H1 (cell line): ENCODE measurements around the gene ZPR1. TPM values are rescaled to one million over a fixed set of nuclear protein-coding genes. Genes with fewer than 3 reads are reported as not detected.

ENCODE experiments used
- CTCF ChIA-PET: fragments of 300-600 bp; sonication (Branson Sonifier 250); formaldehyde crosslinking; loops from one replicate; lab custom pipeline; 2021; ENCODE audit not compliant: partially characterized antibody; lab: Charles Lee
- POLR2A ChIA-PET: fragments of 300-600 bp; sonication (Branson Sonifier 250); formaldehyde crosslinking; loops from one replicate; lab custom pipeline; 2021; ENCODE audit warnings: inconsistent platforms; ENCODE audit not compliant: partially characterized antibody; lab: Charles Lee
- DNase-seq, 2 experiments: peaks; one replicate each; pipeline versions ENCODE4 v3.0.0 to v3.0.0-alpha.2; 2010 to 2022; ENCODE audit warnings: low spot score in 2 of 2, low read depth in 1 of 2, mixed read lengths in 1 of 2
- FAIRE-seq: peaks from 2 replicates; lab custom pipeline; 2011; peaks lifted over from hg19 to GRCh38; lab: Jason Lieb, UNC
- H2AFZ ChIP-seq: 2 replicates; pipeline ENCODE4 v1.8.1; 2012; ENCODE audit warnings: low read length, inconsistent platforms
- H2AK5ac ChIP-seq: 2 replicates; pipeline ENCODE4 v1.6.1; 2013; ENCODE audit warnings: low read depth, low read length
- H2BK120ac ChIP-seq: replicated peaks from 2 replicates; pipeline ENCODE3; 2013; ENCODE audit warnings: low read depth, low read length, inconsistent platforms
- H2BK12ac ChIP-seq: 2 replicates; pipeline ENCODE4 v1.6.1; 2013; ENCODE audit warnings: low read depth, low read length
- H2BK15ac ChIP-seq: 2 replicates; pipeline ENCODE4 v1.6.1; 2013; ENCODE audit warnings: low read length
- H2BK20ac ChIP-seq: 2 replicates; pipeline ENCODE4 v1.6.1; 2013; ENCODE audit warnings: low read length
- H2BK5ac ChIP-seq: 2 replicates; pipeline ENCODE4 v1.6.1; 2013; ENCODE audit warnings: low read depth, low read length
- H3K14ac ChIP-seq: 2 replicates; pipeline ENCODE4 v1.6.1; 2013; ENCODE audit warnings: inconsistent platforms; ENCODE audit not compliant: insufficient read length
- H3K18ac ChIP-seq: 2 replicates; pipeline ENCODE4 v1.6.1; 2013; ENCODE audit warnings: low read length; ENCODE audit errors: extremely low read depth
- H3K23ac ChIP-seq: 2 replicates; pipeline ENCODE4 v1.6.1; 2013; ENCODE audit warnings: inconsistent platforms; ENCODE audit not compliant: insufficient read length
- H3K23me2 ChIP-seq: 2 replicates; pipeline ENCODE4 v1.6.1; 2013; ENCODE audit warnings: low read depth, low read length
- H3K27ac ChIP-seq: 2 replicates; pipeline ENCODE4 v1.6.1; 2011; ENCODE audit warnings: low read depth, low read length, inconsistent platforms
- H3K27me3 ChIP-seq, 4 experiments: replicated peaks in 1 of 4; 1 replicate in 1 of 4; 2 replicates in 3 of 4; pipeline versions ENCODE4 v1.6.1 to v1.8.1; 2011 to 2013; ENCODE audit warnings: low read length in 3 of 4, mild to moderate bottlenecking in 3 of 4, inconsistent platforms in 2 of 4, mixed read lengths in 2 of 4, moderate library complexity in 1 of 4; ENCODE audit not compliant: control insufficient read depth in 3 of 4, insufficient read depth in 3 of 4; ENCODE audit errors: extremely low read depth in 1 of 4
- H3K36me3 ChIP-seq, 4 experiments: 2 replicates each; pipeline versions ENCODE4 v1.6.1 to v1.8.1; 2011 to 2013; ENCODE audit warnings: mild to moderate bottlenecking in 4 of 4, low read length in 3 of 4, moderate library complexity in 2 of 4, control low read depth in 1 of 4, inconsistent platforms in 1 of 4; ENCODE audit not compliant: insufficient read depth in 4 of 4, control insufficient read depth in 2 of 4
- H3K4ac ChIP-seq: replicated peaks from 2 replicates; pipeline ENCODE3; 2013; ENCODE audit warnings: low read length, low read depth, mixed read lengths, inconsistent platforms; ENCODE audit not compliant: insufficient read length
- H3K4me1 ChIP-seq, 4 experiments: replicated peaks in 1 of 4; 1 replicate in 1 of 4; 2 replicates in 3 of 4; pipeline versions ENCODE4 v1.6.1 to v1.8.1; 2011 to 2013; ENCODE audit warnings: low read length in 3 of 4, inconsistent platforms in 2 of 4, mixed read lengths in 1 of 4; ENCODE audit not compliant: insufficient read depth in 4 of 4, control insufficient read depth in 3 of 4
- H3K4me2 ChIP-seq, 2 experiments: 2 replicates each; pipeline versions ENCODE4 v1.6.1 to v1.8.1; 2011 to 2013; ENCODE audit warnings: low read depth in 2 of 2, low read length in 2 of 2, control low read depth in 1 of 2, inconsistent platforms in 1 of 2, mild to moderate bottlenecking in 1 of 2; ENCODE audit not compliant: insufficient read depth in 1 of 2
- H3K4me3 ChIP-seq, 4 experiments: fragments of 200-600, 300-600 bp in 1 of 4; sonication (generic), shearing (Covaris generic), sonication (Bioruptor Twin) in 1 of 4; 2 replicates each; pipeline versions ENCODE4 v1.5.1 to v1.8.1; 2011 to 2016; ENCODE audit warnings: low read length in 4 of 4, low read depth in 3 of 4, control low read depth in 2 of 4, inconsistent platforms in 2 of 4, mild to moderate bottlenecking in 2 of 4, mixed read lengths in 1 of 4, moderate library complexity in 1 of 4; ENCODE audit not compliant: insufficient read depth in 2 of 4; ENCODE audit errors: extremely low read depth in 1 of 4
- H3K56ac ChIP-seq: replicated peaks from 2 replicates; pipeline ENCODE3; 2013; ENCODE audit warnings: low read depth, mild to moderate bottlenecking, mixed read lengths, low read length, inconsistent platforms; ENCODE audit not compliant: insufficient read length
- H3K79me1 ChIP-seq: 2 replicates; pipeline ENCODE4 v1.6.1; 2013; ENCODE audit warnings: low read depth, low read length, control low read depth
- H3K79me2 ChIP-seq, 2 experiments: 2 replicates each; pipeline versions ENCODE4 v1.6.1 to v1.8.1; 2012 to 2013; ENCODE audit warnings: low read length in 2 of 2, mild to moderate bottlenecking in 2 of 2, inconsistent platforms in 1 of 2; ENCODE audit not compliant: insufficient read depth in 2 of 2, control insufficient read depth in 1 of 2
- H3K9ac ChIP-seq, 4 experiments: replicated peaks in 1 of 4; 1 replicate in 1 of 4; 2 replicates in 3 of 4; pipeline versions ENCODE4 v1.6.1 to v1.8.1; 2011 to 2013; ENCODE audit warnings: low read depth in 3 of 4, low read length in 3 of 4, control low read depth in 2 of 4, mild to moderate bottlenecking in 2 of 4, moderate library complexity in 2 of 4, inconsistent platforms in 1 of 4; ENCODE audit errors: extremely low read depth in 1 of 4
- H3K9me3 ChIP-seq, 2 experiments: 2 replicates each; pipeline versions ENCODE4 v1.6.1 to v1.8.1; 2012 to 2013; ENCODE audit warnings: mild to moderate bottlenecking in 2 of 2, moderate library complexity in 2 of 2, control low read depth in 1 of 2, inconsistent platforms in 1 of 2, low read depth in 1 of 2, low read length in 1 of 2, mixed read lengths in 1 of 2; ENCODE audit not compliant: insufficient read depth in 2 of 2
- H4K20me1 ChIP-seq, 2 experiments: replicated peaks in 1 of 2; 2 replicates each; pipeline versions ENCODE3 to v1.8.1; 2011 to 2013; ENCODE audit warnings: inconsistent platforms in 2 of 2, low read length in 2 of 2, mild to moderate bottlenecking in 1 of 2; ENCODE audit not compliant: insufficient read depth in 2 of 2, control insufficient read depth in 1 of 2
- H4K5ac ChIP-seq: 2 replicates; pipeline ENCODE4 v1.6.1; 2013; ENCODE audit warnings: low read length, low read depth, mixed read lengths, inconsistent platforms; ENCODE audit not compliant: insufficient read length
- H4K8ac ChIP-seq: 2 replicates; pipeline ENCODE4 v1.8.0; 2013; ENCODE audit warnings: mild to moderate bottlenecking, moderate library complexity, low read length, inconsistent platforms; ENCODE audit not compliant: insufficient read depth; ENCODE audit errors: extremely low read depth
- H4K91ac ChIP-seq: replicated peaks from 2 replicates; pipeline ENCODE3; 2013; ENCODE audit warnings: low read length, mixed read lengths, inconsistent platforms; ENCODE audit not compliant: insufficient read length
- BRCA1 ChIP-seq: IDR thresholded peaks from 2 replicates; pipeline ENCODE4 v1.6.1; 2012; ENCODE audit warnings: low read depth, low read length, improper control_type of control experiment
- CHD2 ChIP-seq: IDR thresholded peaks from 2 replicates; pipeline ENCODE4 v1.6.1; 2012; ENCODE audit warnings: low read length, improper control_type of control experiment
- EP300 ChIP-seq, 2 experiments: IDR thresholded peaks; 1 replicate in 1 of 2; 2 replicates in 1 of 2; pipeline ENCODE4 v1.6.1; 2011 to 2012; ENCODE audit warnings: low read depth in 2 of 2, low read length in 2 of 2, mild to moderate bottlenecking in 2 of 2, borderline replicate concordance in 1 of 2, inconsistent platforms in 1 of 2, moderate library complexity in 1 of 2
- HDAC2 ChIP-seq, 2 experiments: fragments of 300-600 bp in 1 of 2; sonication (generic) in 1 of 2; IDR thresholded peaks; 2 replicates each; pipeline ENCODE4 v1.6.1; 2011 to 2012; ENCODE audit warnings: low read depth in 2 of 2, low read length in 2 of 2, mild to moderate bottlenecking in 2 of 2, moderate library complexity in 2 of 2, borderline replicate concordance in 1 of 2, inconsistent platforms in 1 of 2
- JUN ChIP-seq: IDR thresholded peaks from 2 replicates; pipeline ENCODE4 v1.6.1; 2011; ENCODE audit warnings: low read depth, mild to moderate bottlenecking, improper control_type of control experiment, low read length
- POU5F1 ChIP-seq: IDR thresholded peaks from 2 replicates; pipeline ENCODE4 v1.6.1; 2011; ENCODE audit warnings: low read depth, mild to moderate bottlenecking, low read length, moderate library complexity
- RAD21 ChIP-seq, 2 experiments: IDR thresholded peaks in 1 of 2; conservative IDR thresholded peaks in 1 of 2; 2 replicates each; pipeline ENCODE4 v1.6.1; 2011; ENCODE audit warnings: low read depth in 2 of 2, low read length in 2 of 2, improper control_type of control experiment in 1 of 2, inconsistent platforms in 1 of 2, mild to moderate bottlenecking in 1 of 2, moderate library complexity in 1 of 2
- RBBP5 ChIP-seq: IDR thresholded peaks from 2 replicates; pipeline ENCODE4 v1.7.1; 2012; ENCODE audit warnings: low read depth, mild to moderate bottlenecking, inconsistent platforms, low read length, moderate library complexity, borderline replicate concordance
- SIX5 ChIP-seq: IDR thresholded peaks from 2 replicates; pipeline ENCODE4 v1.6.1; 2011; ENCODE audit warnings: mild to moderate bottlenecking, low read depth, low read length
- SP4 ChIP-seq: IDR thresholded peaks from 2 replicates; pipeline ENCODE4 v1.6.1; 2012; ENCODE audit warnings: low read length, inconsistent platforms
- YY1 ChIP-seq: IDR thresholded peaks from 2 replicates; pipeline ENCODE4 v1.6.1; 2011; ENCODE audit warnings: low read depth, mild to moderate bottlenecking, low read length
- WGBS, 2 experiments: shearing (Covaris generic) in 1 of 2; methylation state at CpG; one replicate each; pipeline versions ENCODE4 v1.1.6 to v1.1.7; 2013 to 2015; ENCODE audit warnings: low lambda C conversion rate in 2 of 2, mixed read lengths in 2 of 2, inconsistent platforms in 1 of 2, low coverage in 1 of 2, missing lambda C conversion rate in 1 of 2; ENCODE audit not compliant: insufficient replicate concordance in 2 of 2, insufficient coverage in 1 of 2, insufficient read length in 1 of 2; ENCODE audit errors: extremely low coverage in 1 of 2, missing lambda C conversion rate in 1 of 2; 5-methylcytosine and 5-hydroxymethylcytosine counted together
- polyA plus RNA-seq, 7 experiments: library from polyadenylated mRNA; depleted of rRNA in 3 of 7; stranded (reverse) in 5 of 7; unstranded in 2 of 7; fragments of >200 nt in 5 of 7; fragments of 200-250 nt in 2 of 7; gene quantifications; 1 replicate in 5 of 7; 2 replicates in 1 of 7; 4 replicates in 1 of 7; pipeline versions ENCODE4 v1.2.1 to v1.2.3, GENCODE V29; 2011 to 2013; ENCODE audit warnings: missing spikeins in 2 of 7, mixed read lengths in 2 of 7
- total RNA-seq: library from RNA; stranded (reverse); fragmentation: NEBNext Ultra II Directional; extraction: Animal tissue kit (Norgen Biotek cat#: 25700); gene quantifications from 2 replicates; pipeline ENCODE4 v1.2.1, GENCODE V29; 2021

Gene ZPR1
- total and polyA plus RNA-seq, 2 of the 8 experiments (the other 6 are each of a cell fraction or from before 2014, with no cell fraction given): 36.7 to 70.5 TPM

GRCh38 chr11:116790167-116791001, 2.6 kb upstream of the ZPR1 start:
- peak overlapping the region; percentile 20 for H4K8ac ChIP-seq
- H3K36me3 ChIP-seq: peaks cover 6 to 11% (median 7%) of the 10 kb centered on the region in 4 experiments
- H3K4me3 ChIP-seq: no peak overlapping the region
- no peak overlapping the region for H3K9ac ChIP-seq
- no peaks in the 10 kb centered on the region for H3K9me3 ChIP-seq
- H3K23ac ChIP-seq: no peak overlapping the region
- H3K18ac ChIP-seq: no peak overlapping the region
- POLR2A ChIA-PET: interaction anchor here (0.6 to 6.0 kb wide), 7 partner anchors 13 to 354 kb away, joined by 3 to 29 read pairs (median 4); partner anchors contain the start of genes APOC3, BUD13 and PAFAH1B2
- no peak overlapping the region; the same call in 1 of the 2 replicates for H2BK20ac ChIP-seq
- H4K5ac ChIP-seq: no peak overlapping the region
- no peaks in the 10 kb centered on the region for H4K20me1 ChIP-seq
- H3K4ac ChIP-seq: no peak overlapping the region
- no peak for DNase-seq
- peaks cover 4 to 14% (median 7%) of the 10 kb centered on the region in 4 experiments for H3K4me1 ChIP-seq
- no peak overlapping the region for H3K14ac ChIP-seq
- H2BK120ac ChIP-seq: no peak overlapping the region
- peak overlapping the region; percentile 95 for H2AFZ ChIP-seq
- 0 out of 2 replicates have a peak overlapping the region, but pooled peaks have one; percentile 61 for H2BK12ac ChIP-seq
- H3K27me3 ChIP-seq: peaks cover 0 to 11% (median 3%) of the 10 kb centered on the region in 4 experiments; a peak in 4 of 7 replicates
- H3K4me2 ChIP-seq: no peak overlapping the region; a peak in 1 of 4 replicates
- H3K79me1 ChIP-seq: peaks cover 5% of the 10 kb centered on the region; the same call in 1 of the 2 replicates
- no peak overlapping the region for H2AK5ac ChIP-seq
- peaks cover 0 to 15% of the 10 kb centered on the region in 2 experiments; a peak in 2 of 4 replicates for H3K79me2 ChIP-seq
- 93% methylated on average over 53 of the region's 53 CpGs; no CpG with 5 or more reads in 1 of the 2 experiments for WGBS, 2 experiments
- H3K56ac ChIP-seq: no peak overlapping the region
- CTCF ChIA-PET: interaction anchor here (0.6 to 12.1 kb wide), 38 partner anchors 8 to 436 kb away, joined by 3 to 237 read pairs (median 4); partner anchors contain the start of genes APOA1, APOA4, APOC3 and BUD13
- peaks cover 11% of the 10 kb centered on the region for H3K23me2 ChIP-seq
- no peak overlapping the region for H3K27ac ChIP-seq
- FAIRE-seq: no peak
- H4K91ac ChIP-seq: no peak overlapping the region
- peak overlapping the region; percentile 97; the same call in 1 of the 2 replicates for H2BK15ac ChIP-seq
- peak overlapping the region; percentile 18; the same call in 1 of the 2 replicates for H2BK5ac ChIP-seq
- TF ChIP-seq BRCA1 (no peak), SIX5 (no peak), HDAC2 (IDR thresholded peaks at IDR 0.05; ENCODE audit: borderline replicate concordance in 1 of 2, low read depth in 2 of 2, low read length in 2 of 2) (no peak), SP4 (no peak), EP300 (IDR thresholded peaks at IDR 0.05; ENCODE audit: borderline replicate concordance in 1 of 2, low read depth in 2 of 2, low read length in 2 of 2) (no peak), POU5F1 (no peak), RBBP5 (no peak), JUN (no peak), YY1 (no peak), RAD21 (IDR thresholded peaks at IDR 0.05 in 1 of 2, conservative IDR thresholded peaks at IDR 0.05 in 1 of 2; ENCODE audit: low read depth in 2 of 2, low read length in 2 of 2) (no peak), CHD2 (no peak)
